Metanephros (tissue), 2 donors: ENCODE results near the gene CPTP. TPM values are rescaled to one million over a fixed set of nuclear protein-coding genes. Genes with fewer than 3 reads are reported as not detected.

Source experiments
- small RNA-seq: library from RNA; depleted of rRNA; stranded (forward); fragments of <200 nt; gene quantifications from one replicate; pipeline ENCODE3, GENCODE V24; 2014; ENCODE audit warnings: low replicate concordance
- total RNA-seq: library from RNA; depleted of rRNA; stranded (reverse); fragments of >200 nt; gene quantifications from one replicate; pipeline ENCODE4 v1.2.3, GENCODE V29; 2014

CPTP gene
- total RNA-seq: 15.9 TPM

GRCh38 chr1:1324524-1325287, at the start of gene CPTP, which contains the start of gene INTS11:
TSS of gene CPTP (plus strand) at chr1:1324802. CDS start at chr1:1326911, 2,109 bp downstream.
TSS of gene INTS11 (minus strand) at chr1:1324660. CDS start at chr1:1324608, 52 bp downstream.

GRCh38 chr1:1307923-1308755, 16.5 kb upstream of the CPTP start, which contains the start of the genes ACAP3 and PUSL1:
TSS of gene ACAP3 (minus strand) at chr1:1307930. CDS start at chr1:1307815, 115 bp downstream.
TSS of gene PUSL1 (plus strand) at chr1:1308597. CDS start at chr1:1308644, 47 bp downstream.

DNA sequence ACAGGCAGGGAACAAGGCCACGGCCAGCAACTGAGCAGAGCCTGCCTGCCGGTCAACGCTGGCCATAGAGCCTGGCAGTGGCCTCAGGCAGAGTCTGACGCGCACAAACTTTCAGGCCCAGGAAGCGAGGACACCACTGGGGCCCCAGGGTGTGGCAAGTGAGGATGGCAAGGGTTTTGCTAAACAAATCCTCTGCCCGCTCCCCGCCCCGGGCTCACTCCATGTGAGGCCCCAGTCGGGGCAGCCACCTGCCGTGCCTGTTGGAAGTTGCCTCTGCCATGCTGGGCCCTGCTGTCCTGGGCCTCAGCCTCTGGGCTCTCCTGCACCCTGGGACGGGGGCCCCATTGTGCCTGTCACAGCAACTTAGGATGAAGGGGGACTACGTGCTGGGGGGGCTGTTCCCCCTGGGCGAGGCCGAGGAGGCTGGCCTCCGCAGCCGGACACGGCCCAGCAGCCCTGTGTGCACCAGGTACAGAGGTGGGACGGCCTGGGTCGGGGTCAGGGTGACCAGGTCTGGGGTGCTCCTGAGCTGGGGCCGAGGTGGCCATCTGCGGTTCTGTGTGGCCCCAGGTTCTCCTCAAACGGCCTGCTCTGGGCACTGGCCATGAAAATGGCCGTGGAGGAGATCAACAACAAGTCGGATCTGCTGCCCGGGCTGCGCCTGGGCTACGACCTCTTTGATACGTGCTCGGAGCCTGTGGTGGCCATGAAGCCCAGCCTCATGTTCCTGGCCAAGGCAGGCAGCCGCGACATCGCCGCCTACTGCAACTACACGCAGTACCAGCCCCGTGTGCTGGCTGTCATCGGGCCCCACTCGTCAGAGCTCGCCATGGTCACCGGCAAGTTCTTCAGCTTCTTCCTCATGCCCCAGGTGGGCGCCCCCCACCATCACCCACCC, 6.7 kb downstream of the CPTP start, which contains the start of gene TAS1R3:
TSS of gene TAS1R3 (plus strand) at position 213 of the 898 bp plus-strand sequence. CDS start at position 279, 66 bp downstream.

GRCh38 chr1:1349256-1350012, 24.8 kb downstream of the CPTP start, which contains the start of gene DVL1:
TSS of gene DVL1 (minus strand) at chr1:1349418. CDS start at chr1:1349065, 353 bp downstream.

DNA sequence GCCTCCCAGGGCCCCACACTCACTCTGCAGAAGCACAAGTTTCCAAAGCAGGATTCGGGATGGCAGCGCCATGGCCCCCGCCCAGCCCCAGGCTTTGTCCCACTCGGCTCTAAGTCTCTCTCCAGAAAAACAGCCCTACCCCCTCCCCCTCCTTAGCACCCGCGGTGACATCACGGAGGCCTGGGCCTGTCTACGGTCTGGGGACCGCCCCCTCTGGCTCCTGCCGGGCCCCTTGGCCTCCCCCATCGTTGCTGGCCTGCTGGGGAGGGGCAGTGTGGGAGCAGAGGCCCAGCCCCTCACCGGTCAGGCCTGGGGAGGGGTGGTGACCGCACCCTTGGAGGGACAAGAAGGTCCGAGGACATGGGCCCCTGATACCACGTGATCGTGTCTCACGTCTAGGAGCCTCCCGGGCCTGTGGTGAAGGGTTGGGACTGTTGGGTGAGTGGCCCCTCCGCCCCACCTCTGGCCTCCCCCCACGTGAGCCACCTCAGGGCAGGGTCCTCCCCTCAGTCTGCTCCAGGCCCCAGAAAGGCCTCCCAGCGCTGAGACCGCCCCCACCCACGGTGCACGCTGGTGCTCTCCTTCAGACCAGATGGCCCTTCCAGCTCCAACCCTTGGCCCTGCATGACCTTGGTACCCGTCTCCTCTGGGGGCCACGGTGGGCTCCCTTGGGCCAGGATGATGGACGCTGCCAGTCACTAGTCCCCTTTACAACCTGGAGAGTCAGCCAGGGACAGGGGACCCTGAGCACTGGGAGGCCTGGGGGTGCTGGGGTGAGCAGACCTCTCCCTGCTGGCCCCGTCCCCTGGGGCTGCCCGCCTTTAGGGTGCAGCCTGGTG, 34.0 kb downstream of the CPTP start, which contains the start of gene MXRA8:
TSS of gene MXRA8 (minus strand) at position 123 of the 839 bp plus-strand sequence. CDS start at position 72, 51 bp downstream.

DNA sequence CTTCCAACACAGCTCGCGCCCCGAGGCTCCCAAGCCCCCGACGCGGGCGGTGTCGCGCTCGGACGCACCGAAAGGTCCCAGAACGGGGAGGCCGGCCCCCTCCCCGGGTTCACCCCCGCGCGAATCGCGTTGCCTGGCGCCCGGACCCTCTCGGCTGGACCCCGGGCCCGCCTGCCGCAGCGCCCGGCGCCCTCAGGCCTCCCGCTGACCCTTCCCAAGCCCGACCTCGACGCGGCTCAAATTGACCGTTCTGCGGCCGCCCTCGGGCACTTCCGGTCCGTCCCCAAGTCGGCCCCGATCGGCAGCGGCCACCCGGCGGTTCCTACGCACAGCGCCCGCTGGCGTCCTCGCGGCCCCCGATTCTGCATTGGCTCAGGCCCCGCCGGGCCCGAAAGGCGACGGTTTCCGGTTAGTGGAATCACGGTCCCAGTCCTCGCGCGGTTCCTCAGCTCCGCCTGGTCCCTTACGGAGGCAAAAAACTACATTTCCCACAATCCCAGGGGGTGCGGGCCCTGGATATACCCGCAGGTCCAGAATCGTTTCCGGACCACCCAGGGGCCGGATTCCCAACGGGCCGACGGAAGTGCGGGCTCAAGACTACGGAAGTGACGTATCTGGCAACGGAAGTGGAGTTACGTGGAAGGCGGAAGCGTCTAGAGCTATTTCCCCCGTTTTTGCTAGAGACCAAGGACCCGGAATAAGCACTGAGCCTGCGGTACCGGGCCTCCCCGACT, 50.5 kb downstream of the CPTP start, which contains the start of gene AURKAIP1:
TSS of gene AURKAIP1 (minus strand) at position 279 of the 734 bp plus-strand sequence. CDS start 451 bp downstream, outside the sequence.

Small RNAs within 50 kb of the gene (small RNA-seq; reads per million reads assigned to genes)
- not detected for gene MIR6726

Other genes starting within 250 kb of the CPTP start
- gene C1orf159, start 208.7 kb upstream of the CPTP start, total RNA-seq: 12.2 TPM
- gene TTLL10, start 150.9 kb upstream of the CPTP start, total RNA-seq: 0.76 TPM
- gene TNFRSF18, start 118.2 kb upstream of the CPTP start, total RNA-seq: 1.2 TPM
- gene TNFRSF4, start 110.6 kb upstream of the CPTP start, total RNA-seq: 3.3 TPM
- gene SDF4, start 92.8 kb upstream of the CPTP start, total RNA-seq: 94.4 TPM
- gene B3GALT6, start 92.6 kb upstream of the CPTP start, total RNA-seq: 16.0 TPM
- gene C1QTNF12, start 78.1 kb upstream of the CPTP start, total RNA-seq: 5.3 TPM
- 49.3 TPM for gene UBE2J2, start 50.9 kb upstream of the CPTP start, total RNA-seq
- 7.1 TPM for gene SCNN1D, start 44.4 kb upstream of the CPTP start, total RNA-seq
- 33.9 TPM for gene ACAP3, start 16.9 kb upstream of the CPTP start, total RNA-seq
- 20.3 TPM for gene PUSL1, start 16.2 kb upstream of the CPTP start, total RNA-seq
- 106 TPM for gene INTS11, start 142 bp upstream of the CPTP start, total RNA-seq
- 1.1 TPM for gene TAS1R3, start 6.5 kb downstream of the CPTP start, total RNA-seq
- 51.4 TPM for gene DVL1, start 24.6 kb downstream of the CPTP start, total RNA-seq
- gene MXRA8, start 33.8 kb downstream of the CPTP start, total RNA-seq: 142 TPM
- gene AURKAIP1, start 50.4 kb downstream of the CPTP start, total RNA-seq: 74.3 TPM
- 245 TPM for gene CCNL2, start 74.5 kb downstream of the CPTP start, total RNA-seq
- gene MRPL20, start 82.5 kb downstream of the CPTP start, total RNA-seq: 80.8 TPM
- gene ANKRD65, start 96.5 kb downstream of the CPTP start, total RNA-seq: 6.9 TPM
- gene VWA1, start 110.9 kb downstream of the CPTP start, total RNA-seq: 54.3 TPM
- gene ATAD3C, start 124.9 kb downstream of the CPTP start, total RNA-seq: 5.8 TPM
- 16.4 TPM for gene ATAD3B, start 147.0 kb downstream of the CPTP start, total RNA-seq
- gene ATAD3A, start 187.4 kb downstream of the CPTP start, total RNA-seq: 22.3 TPM
- gene TMEM240, start 215.8 kb downstream of the CPTP start, total RNA-seq: 6.3 TPM